ENCODE measurements around the gene TRIM38. TPM values are rescaled to one million over a fixed set of nuclear protein-coding genes. Genes with fewer than 3 reads are reported as not detected.

TRIM38 gene
- polyA plus RNA-seq, 1 donor from 2014 or later: not detected

GRCh38 chr6:25922301-25922700 lies 40.3 kb upstream of the TRIM38 start:
- H3K9me2 ChIP-seq (ENCODE audit: insufficient read depth, low read length): no peaks in the 10 kb centered on the region

DNA sequence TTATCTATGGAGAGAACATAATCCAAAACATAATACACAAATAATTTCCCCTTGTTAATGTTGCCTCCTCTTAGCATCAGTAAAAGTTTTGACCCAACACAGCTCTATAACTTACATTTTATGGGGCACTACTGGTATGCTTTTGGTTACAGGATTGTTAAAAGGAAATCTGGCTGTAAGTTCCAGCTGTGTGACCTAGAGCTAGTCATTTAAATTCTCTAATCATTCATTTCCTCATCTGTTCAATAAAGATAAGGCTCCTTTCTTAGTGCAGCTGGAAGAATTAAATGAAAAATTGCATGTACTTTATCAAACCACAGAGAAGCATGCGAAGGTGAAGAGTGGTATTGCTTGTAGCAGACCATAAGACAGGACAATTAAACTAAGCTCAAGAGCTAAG lies 36.7 kb upstream of the TRIM38 start:
- Histone ChIP-seq H3K36me3 (ENCODE audit: insufficient read depth, low read length) (no peaks in the 10 kb centered on the region), H3K27ac (ENCODE audit: low read length) (no peak overlapping the region), H3K4me3 (ENCODE audit: low read length) (no peak overlapping the region), H4K20me1 (ENCODE audit: insufficient read depth) (no peaks in the 10 kb centered on the region), H3K27me3 (ENCODE audit: insufficient read depth, low read depth, low read length) (no peaks in the 10 kb centered on the region), H3K9me3 (ENCODE audit: low read length) (no peaks in the 10 kb centered on the region), H3K4me2 (ENCODE audit: low read length) (no peak overlapping the region), H2AFZ (ENCODE audit: low read depth, low read length) (no peak overlapping the region), H3K9ac (ENCODE audit: low read length) (no peak overlapping the region), H3K9me2 (ENCODE audit: insufficient read depth, low read length) (no peaks in the 10 kb centered on the region), H3F3A (ENCODE audit: insufficient read depth, low read length, poor library complexity, severe bottlenecking) (no peaks in the 10 kb centered on the region), H3K79me2 (replicated peaks; ENCODE audit: insufficient read depth, low read length) (no peaks in the 10 kb centered on the region)
- no peak for TF ChIP-seq EP300 (conservative IDR thresholded peaks at IDR 0.05; ENCODE audit: poor library complexity, severe bottlenecking)

More at GRCh38 chr6:25922301-25922700, 40.3 kb upstream of the TRIM38 start:
- Histone ChIP-seq H3K36me3 (ENCODE audit: insufficient read depth, low read length) (no peaks in the 10 kb centered on the region), H3K4me3 (ENCODE audit: low read length) (no peak overlapping the region), H4K20me1 (ENCODE audit: insufficient read depth) (no peaks in the 10 kb centered on the region), H3K27me3 (ENCODE audit: insufficient read depth, low read depth, low read length) (no peaks in the 10 kb centered on the region), H3K9ac (ENCODE audit: low read length) (no peak overlapping the region), H3K79me2 (replicated peaks; ENCODE audit: insufficient read depth, low read length) (no peaks in the 10 kb centered on the region), H2AFZ (ENCODE audit: low read depth, low read length) (no peak overlapping the region), H3K27ac (ENCODE audit: low read length) (no peak overlapping the region), H3K4me2 (ENCODE audit: low read length) (no peak overlapping the region), H3K9me3 (ENCODE audit: low read length) (no peaks in the 10 kb centered on the region), H3F3A (ENCODE audit: insufficient read depth, low read length, poor library complexity, severe bottlenecking) (no peaks in the 10 kb centered on the region)
- TF ChIP-seq REST (IDR thresholded peaks at IDR 0.05; ENCODE audit: borderline replicate concordance): no peak
- TF ChIP-seq TAF1 (IDR thresholded peaks at IDR 0.05; ENCODE audit: low read depth): no peak

- Histone ChIP-seq H4K20me1 (ENCODE audit: insufficient read depth) (no peaks in the 10 kb centered on the region), H3K36me3 (ENCODE audit: insufficient read depth, low read length) (no peaks in the 10 kb centered on the region), H3K27ac (ENCODE audit: low read length) (no peak overlapping the region), H3K9ac (ENCODE audit: low read length) (no peak overlapping the region), H3K27me3 (ENCODE audit: insufficient read depth, low read depth, low read length) (no peaks in the 10 kb centered on the region), H3K4me2 (ENCODE audit: low read length) (no peak overlapping the region), H3K4me3 (ENCODE audit: low read length) (no peak overlapping the region), H3K9me3 (ENCODE audit: low read length) (no peaks in the 10 kb centered on the region), H3K9me2 (ENCODE audit: insufficient read depth, low read length) (no peaks in the 10 kb centered on the region), H2AFZ (ENCODE audit: low read depth, low read length) (no peak overlapping the region), H3F3A (ENCODE audit: insufficient read depth, low read length, poor library complexity, severe bottlenecking) (no peaks in the 10 kb centered on the region), H3K79me2 (replicated peaks; ENCODE audit: insufficient read depth, low read length) (no peaks in the 10 kb centered on the region)
- TF ChIP-seq TAF1 (IDR thresholded peaks at IDR 0.05; ENCODE audit: low read depth) (no peak), RAD21 (conservative IDR thresholded peaks at IDR 0.05) (no peak), POLR2AphosphoS5 (IDR thresholded peaks at IDR 0.05) (no peak), EZH2 (IDR thresholded peaks at IDR 0.05; ENCODE audit: borderline replicate concordance, insufficient read depth, low read length, poor library complexity, severe bottlenecking) (no peak), SMC3 (conservative IDR thresholded peaks at IDR 0.05; ENCODE audit: poor library complexity) (no peak), CTCF (IDR thresholded peaks at IDR 0.05; ENCODE audit: poor library complexity, severe bottlenecking) (no peak), EP300 (conservative IDR thresholded peaks at IDR 0.05; ENCODE audit: poor library complexity, severe bottlenecking) (no peak), MXI1 (conservative IDR thresholded peaks at IDR 0.05; ENCODE audit: poor library complexity, severe bottlenecking) (no peak), REST (IDR thresholded peaks at IDR 0.05; ENCODE audit: borderline replicate concordance) (no peak)
Measured at GRCh38 chr6:25927178-25927577, 35.4 kb upstream of the TRIM38 start.

All from neural cell (in vitro differentiated cells).